Measurements from ENCODE around the gene FNDC7. TPM values are rescaled to one million over a fixed set of nuclear protein-coding genes. Genes with fewer than 3 reads are reported as not detected.

The FNDC7 gene
- total RNA-seq, 1 donor from 2014 or later, result not detected

GRCh38 chr1:108732398-108732797, 19.7 kb downstream of the FNDC7 start:
- no peak overlapping the region for H3K4me3 ChIP-seq
- ATAC-seq, result no peak
- H3K27ac ChIP-seq, result no peak overlapping the region
- H3K36me3 ChIP-seq, result no peaks in the 10 kb centered on the region
- no peak for TF ChIP-seq CTCF (IDR thresholded peaks at IDR 0.05)
- no peaks in the 10 kb centered on the region for H3K27me3 ChIP-seq (ENCODE audit: low read depth)
- H3K9me3 ChIP-seq, result no peaks in the 10 kb centered on the region
- intact Hi-C loops (cut with DNase I), result no loop called here
- no peak for DNase-seq
- H3K4me1 ChIP-seq, result no peaks in the 10 kb centered on the region

DNA sequence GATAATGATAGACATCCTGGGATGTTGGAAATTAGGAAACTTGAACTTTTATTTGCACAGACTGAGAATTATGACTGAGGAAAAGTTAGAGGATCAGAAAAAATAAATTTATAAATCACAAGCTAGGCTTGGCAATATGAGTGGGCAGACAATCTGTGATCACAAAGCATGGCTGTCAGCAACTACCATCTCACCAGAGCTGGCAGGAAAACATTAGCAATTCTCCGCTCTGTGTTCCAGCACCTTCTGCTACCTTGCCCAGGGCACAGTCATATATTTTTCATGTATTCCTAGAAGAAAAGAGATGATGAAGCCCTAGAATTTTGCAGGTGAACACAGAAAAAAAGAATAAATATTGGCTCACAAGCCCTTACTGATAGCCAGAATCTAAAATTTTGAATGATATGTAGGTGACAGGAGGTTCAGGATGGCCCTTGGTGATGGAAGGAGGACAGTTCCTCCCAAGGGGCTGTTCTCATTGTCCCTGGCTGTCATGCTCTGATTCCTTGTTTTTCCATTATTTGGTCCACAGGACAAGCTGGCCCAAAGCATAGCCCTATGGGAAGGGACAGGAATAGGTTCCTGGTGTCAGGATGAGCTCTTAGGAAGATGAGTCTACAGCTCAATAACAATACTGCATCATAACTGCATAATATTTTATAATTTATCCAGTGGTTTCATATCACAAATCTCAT, 21.6 kb downstream of the FNDC7 start:
- Histone ChIP-seq H3K27me3 (ENCODE audit: low read depth) (no peaks in the 10 kb centered on the region), H3K9me3 (no peaks in the 10 kb centered on the region), H3K36me3 (no peaks in the 10 kb centered on the region), H3K27ac (no peak overlapping the region), H3K4me1 (no peaks in the 10 kb centered on the region), H3K4me3 (no peak overlapping the region)
- ATAC-seq (no peak), DNase-seq (no peak)
- intact Hi-C loops (cut with DNase I), result no loop called here
- no peak for TF ChIP-seq CTCF (IDR thresholded peaks at IDR 0.05)

- intact Hi-C loops (cut with DNase I), result no loop called here
- H3K27ac ChIP-seq, result no peak overlapping the region
- H3K4me3 ChIP-seq, result no peak overlapping the region
- H3K27me3 ChIP-seq (ENCODE audit: low read depth), result no peaks in the 10 kb centered on the region
- DNase-seq, result no peak
- H3K9me3 ChIP-seq, result no peaks in the 10 kb centered on the region
- no peaks in the 10 kb centered on the region for H3K4me1 ChIP-seq
- H3K36me3 ChIP-seq, result no peaks in the 10 kb centered on the region
- no peak for TF ChIP-seq CTCF (IDR thresholded peaks at IDR 0.05)
- ATAC-seq, result no peak
Observed at GRCh38 chr1:108742253-108742652, 29.5 kb downstream of the FNDC7 start.

GRCh38 chr1:108745980-108746381, 33.3 kb downstream of the FNDC7 start:
- TF ChIP-seq CTCF (IDR thresholded peaks at IDR 0.05), result no peak
- no peaks in the 10 kb centered on the region for H3K36me3 ChIP-seq
- no peaks in the 10 kb centered on the region for H3K9me3 ChIP-seq
- peak overlapping the region; percentile 97 for H3K27ac ChIP-seq
- intact Hi-C loops (cut with DNase I), result no loop called here
- ATAC-seq, result no peak
- no peak for DNase-seq
- peaks cover 19% of the 10 kb centered on the region for H3K4me1 ChIP-seq
- peak overlapping the region; percentile 88 for H3K4me3 ChIP-seq
- no peaks in the 10 kb centered on the region for H3K27me3 ChIP-seq (ENCODE audit: low read depth)

- DNase-seq (peak; percentile 99), ATAC-seq (peak; percentile 97 to 98)
- Histone ChIP-seq H3K4me1 (peaks cover 22% of the 10 kb centered on the region), H3K27me3 (ENCODE audit: low read depth) (no peaks in the 10 kb centered on the region), H3K36me3 (no peaks in the 10 kb centered on the region), H3K4me3 (peak within 1 kb of the TSS; percentile 88), H3K27ac (peak within 1 kb of the TSS; percentile 97), H3K9me3 (no peaks in the 10 kb centered on the region)
- peak; percentile 93 for TF ChIP-seq CTCF (IDR thresholded peaks at IDR 0.05)
- intact Hi-C loops (cut with DNase I), result no loop called here
Observed at GRCh38 chr1:108746382-108747170, 33.9 kb downstream of the FNDC7 start, which contains the start of gene STXBP3. TSS of gene STXBP3 (plus strand) at chr1:108746674. CDS start at chr1:108746738, 64 bp downstream.

All from lower lobe of right lung (tissue), 2 donors.